ENCODE data around the gene CCDC24.

CCDC24 gene

GRCh38 chr1:43968348-43968948, 23.0 kb upstream of the CCDC24 start:
- no peaks in the 10 kb centered on the region for H3K9me2 ChIP-seq (ENCODE audit: low read depth, low read length)
- no peak overlapping the region for H3K4me3 ChIP-seq (ENCODE audit: low read depth, low read length, poor library complexity, severe bottlenecking)
- H3K27ac ChIP-seq (ENCODE audit: low read depth, low read length, poor library complexity, severe bottlenecking) = no peak overlapping the region
- H3K27me3 ChIP-seq (ENCODE audit: insufficient read depth, low read length) = no peaks in the 10 kb centered on the region
- no peak overlapping the region for H2AFZ ChIP-seq (ENCODE audit: low read length)
- H3K9ac ChIP-seq (ENCODE audit: low read length) = no peak overlapping the region
- H3K79me2 ChIP-seq (ENCODE audit: insufficient read depth, low read length) = no peaks in the 10 kb centered on the region
- TF ChIP-seq EZH2 (IDR thresholded peaks at IDR 0.05; ENCODE audit: borderline replicate concordance, low read length) = no peak
- TF ChIP-seq CTCF (IDR thresholded peaks at IDR 0.05; ENCODE audit: low read length) = no peak
- no peaks in the 10 kb centered on the region for H3K9me3 ChIP-seq (ENCODE audit: low read length)
- H3K36me3 ChIP-seq (ENCODE audit: insufficient read depth, low read length) = peaks cover 19% of the 10 kb centered on the region
- no peak overlapping the region for H3K4me2 ChIP-seq (ENCODE audit: low read length)
- H3K4me1 ChIP-seq (ENCODE audit: insufficient read depth, low read length, severe bottlenecking) = peaks cover 10% of the 10 kb centered on the region
- no peaks in the 10 kb centered on the region for H3F3A ChIP-seq (ENCODE audit: insufficient read depth, low read length)
- no peaks in the 10 kb centered on the region for H4K20me1 ChIP-seq (ENCODE audit: insufficient read depth, low read length)

- Histone ChIP-seq H4K20me1 (ENCODE audit: insufficient read depth, low read length) (no peaks in the 10 kb centered on the region), H3K27ac (ENCODE audit: low read depth, low read length, poor library complexity, severe bottlenecking) (no peak overlapping the region), H3F3A (ENCODE audit: insufficient read depth, low read length) (no peaks in the 10 kb centered on the region), H3K27me3 (ENCODE audit: insufficient read depth, low read length) (no peaks in the 10 kb centered on the region), H3K9ac (ENCODE audit: low read length) (no peak overlapping the region), H3K79me2 (ENCODE audit: insufficient read depth, low read length) (no peaks in the 10 kb centered on the region), H3K9me2 (ENCODE audit: low read depth, low read length) (no peaks in the 10 kb centered on the region), H3K36me3 (ENCODE audit: insufficient read depth, low read length) (peaks cover 25% of the 10 kb centered on the region), H2AFZ (ENCODE audit: low read length) (no peak overlapping the region), H3K4me3 (ENCODE audit: low read depth, low read length, poor library complexity, severe bottlenecking) (peak overlapping the region; percentile 89), H3K4me1 (ENCODE audit: insufficient read depth, low read length, severe bottlenecking) (peaks cover 20% of the 10 kb centered on the region), H3K4me2 (ENCODE audit: low read length) (peak overlapping the region; percentile 43), H3K9me3 (ENCODE audit: low read length) (no peaks in the 10 kb centered on the region)
- TF ChIP-seq EZH2 (IDR thresholded peaks at IDR 0.05; ENCODE audit: borderline replicate concordance, low read length) (no peak), CTCF (IDR thresholded peaks at IDR 0.05; ENCODE audit: low read length) (no peak)
These were observed 22.0 kb upstream of the CCDC24 start for GRCh38 chr1:43969416-43969745.

DNA sequence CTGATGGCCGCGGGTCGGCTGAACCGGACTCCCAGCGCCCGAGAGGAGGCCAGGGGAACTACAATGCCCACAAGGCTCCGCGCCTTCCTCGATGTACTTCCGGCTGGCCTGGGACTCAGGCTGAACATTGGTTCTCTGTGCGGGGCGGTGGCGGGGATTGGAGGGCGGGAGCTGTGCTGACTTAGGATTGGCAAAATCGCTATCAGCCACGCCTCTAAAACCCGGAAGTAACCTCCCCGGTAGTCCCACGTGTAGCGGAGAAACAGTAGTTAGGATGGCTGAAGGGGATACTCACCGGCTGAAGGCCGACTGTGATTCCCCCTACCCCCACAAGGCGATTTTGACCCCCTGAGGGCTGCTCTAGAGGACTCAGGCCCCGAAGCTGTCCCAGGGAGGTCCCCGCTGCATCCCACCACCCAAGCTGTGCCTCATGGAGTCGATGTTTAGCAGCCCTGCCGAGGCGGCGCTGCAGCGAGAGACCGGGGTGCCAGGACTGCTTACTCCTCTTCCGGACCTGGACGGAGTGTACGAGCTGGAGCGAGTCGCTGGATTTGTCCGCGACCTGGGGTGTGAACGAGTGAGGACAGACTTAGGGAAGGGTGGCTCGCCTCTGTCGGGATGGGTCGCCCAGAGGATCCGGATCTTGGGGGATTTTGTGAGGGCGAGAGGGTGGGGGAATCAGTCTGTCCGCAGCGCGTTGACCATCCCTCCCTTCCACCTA, 21.5 kb upstream of the CCDC24 start, which contains the start of gene DPH2:
Gene DPH2, plus strand, starts transcription at position 265 of the 721 bp plus-strand sequence. Its CDS starts 166 bp downstream, at position 431.
- Histone ChIP-seq H3K36me3 (ENCODE audit: insufficient read depth, low read length) (peaks cover 25% of the 10 kb centered on the region), H3K27me3 (ENCODE audit: insufficient read depth, low read length) (no peaks in the 10 kb centered on the region), H4K20me1 (ENCODE audit: insufficient read depth, low read length) (no peaks in the 10 kb centered on the region), H3K9ac (ENCODE audit: low read length) (peak within 1 kb of the TSS; percentile 69), H3K9me2 (ENCODE audit: low read depth, low read length) (no peaks in the 10 kb centered on the region), H3K4me2 (ENCODE audit: low read length) (peak within 1 kb of the TSS; percentile 77), H3K79me2 (ENCODE audit: insufficient read depth, low read length) (no peaks in the 10 kb centered on the region), H3K4me1 (ENCODE audit: insufficient read depth, low read length, severe bottlenecking) (peaks cover 21% of the 10 kb centered on the region), H3K9me3 (ENCODE audit: low read length) (no peaks in the 10 kb centered on the region), H2AFZ (ENCODE audit: low read length) (no peak within 1 kb of the TSS), H3F3A (ENCODE audit: insufficient read depth, low read length) (no peaks in the 10 kb centered on the region), H3K27ac (ENCODE audit: low read depth, low read length, poor library complexity, severe bottlenecking) (no peak within 1 kb of the TSS), H3K4me3 (ENCODE audit: low read depth, low read length, poor library complexity, severe bottlenecking) (peak within 1 kb of the TSS; percentile 89)
- no peak for TF ChIP-seq EZH2 (IDR thresholded peaks at IDR 0.05; ENCODE audit: borderline replicate concordance, low read length)
- TF ChIP-seq CTCF (IDR thresholded peaks at IDR 0.05; ENCODE audit: low read length) = 0 out of 2 replicates have a peak, but pooled peaks have one; percentile 8
